ENCODE results near the gene CMSS1.

The CMSS1 gene

GRCh38 chr3:99865321-99865720 lies 47.7 kb downstream of the CMSS1 start:
- no peak overlapping the region for H3K4me3 ChIP-seq (ENCODE audit: control insufficient read depth in 1 of 7, extremely low read depth in 1 of 7, insufficient read depth in 4 of 7, low read depth in 2 of 7, low read length in 6 of 7)
- CTCF ChIA-PET, result no interaction called here
- DNase-seq, result no peak
- H3K27me3 ChIP-seq (replicated peaks in 2 of 5; ENCODE audit: control insufficient read depth in 4 of 5, insufficient read depth in 5 of 5, low read length in 4 of 5), result no peaks in the 10 kb centered on the region
- peaks cover 8 to 20% (median 14%) of the 10 kb centered on the region in 4 experiments for H3K4me1 ChIP-seq (ENCODE audit: control extremely low read depth in 1 of 4, control insufficient read depth in 4 of 4, insufficient read depth in 4 of 4, low read length in 3 of 4)
- POLR2A ChIA-PET, result no interaction called here
- peaks cover 0 to 8% (median 2%) of the 10 kb centered on the region in 4 experiments for H3K36me3 ChIP-seq (ENCODE audit: control insufficient read depth in 4 of 4, insufficient read depth in 4 of 4, low read length in 3 of 4)
- no peaks in the 10 kb centered on the region for H3K9me3 ChIP-seq (ENCODE audit: control extremely low read depth in 1 of 5, control insufficient read depth in 4 of 5, insufficient read depth in 2 of 5, low read depth in 1 of 5, low read length in 4 of 5)
- no peak overlapping the region for H3K27ac ChIP-seq (ENCODE audit: insufficient read depth in 1 of 2, low read depth in 1 of 2, low read length in 2 of 2, poor library complexity in 1 of 2, severe bottlenecking in 2 of 2)
- WGBS (ENCODE audit: insufficient coverage), result no CpG with 5 or more reads among the region's 1 CpG

GRCh38 chr3:99866261-99866761 lies 48.6 kb downstream of the CMSS1 start:
- ChIA-PET CTCF (interaction anchor here (1.7 kb wide), 1 partner anchor 22 kb away, joined by 4 read pairs; no protein-coding TSS in a partner anchor), POLR2A (no interaction called here)
- no peaks in the 10 kb centered on the region for H3K9me3 ChIP-seq (ENCODE audit: control extremely low read depth in 1 of 5, control insufficient read depth in 4 of 5, insufficient read depth in 2 of 5, low read depth in 1 of 5, low read length in 4 of 5)
- no peaks in the 10 kb centered on the region for H3K27me3 ChIP-seq (replicated peaks in 2 of 5; ENCODE audit: control insufficient read depth in 4 of 5, insufficient read depth in 5 of 5, low read length in 4 of 5)
- peaks cover 8 to 20% (median 14%) of the 10 kb centered on the region in 4 experiments for H3K4me1 ChIP-seq (ENCODE audit: control extremely low read depth in 1 of 4, control insufficient read depth in 4 of 4, insufficient read depth in 4 of 4, low read length in 3 of 4)
- peaks cover 0 to 8% (median 2%) of the 10 kb centered on the region in 4 experiments for H3K36me3 ChIP-seq (ENCODE audit: control insufficient read depth in 4 of 4, insufficient read depth in 4 of 4, low read length in 3 of 4)
- DNase-seq, result peak in 2 of 3 donors; percentile 67 to 69
- peak overlapping the region in 1 of 7 experiments; percentile 4 for H3K4me3 ChIP-seq (ENCODE audit: control insufficient read depth in 1 of 7, extremely low read depth in 1 of 7, insufficient read depth in 4 of 7, low read depth in 2 of 7, low read length in 6 of 7)
- WGBS (ENCODE audit: insufficient coverage), result 0% methylated on average over 1 of the region's 3 CpGs
- H3K27ac ChIP-seq (ENCODE audit: insufficient read depth in 1 of 2, low read depth in 1 of 2, low read length in 2 of 2, poor library complexity in 1 of 2, severe bottlenecking in 2 of 2), result no peak overlapping the region

- WGBS (ENCODE audit: insufficient coverage), result 91% methylated on average over 2 of the region's 3 CpGs
- H3K27ac ChIP-seq (ENCODE audit: insufficient read depth in 1 of 2, low read depth in 1 of 2, low read length in 2 of 2, poor library complexity in 1 of 2, severe bottlenecking in 2 of 2), result no peak overlapping the region
- DNase-seq, result no peak
- no peaks in the 10 kb centered on the region for H3K27me3 ChIP-seq (replicated peaks in 2 of 5; ENCODE audit: control insufficient read depth in 4 of 5, insufficient read depth in 5 of 5, low read length in 4 of 5)
- ChIA-PET CTCF (interaction anchor here (1.0 to 1.7 kb wide), 4 partner anchors 23 to 389 kb away, joined by 3 to 5 read pairs (median 4); no protein-coding TSS in a partner anchor), POLR2A (no interaction called here)
- H3K9me3 ChIP-seq (ENCODE audit: control extremely low read depth in 1 of 5, control insufficient read depth in 4 of 5, insufficient read depth in 2 of 5, low read depth in 1 of 5, low read length in 4 of 5), result no peaks in the 10 kb centered on the region
- H3K4me3 ChIP-seq (ENCODE audit: control insufficient read depth in 1 of 7, extremely low read depth in 1 of 7, insufficient read depth in 4 of 7, low read depth in 2 of 7, low read length in 6 of 7), result no peak overlapping the region
- H3K4me1 ChIP-seq (ENCODE audit: control extremely low read depth in 1 of 4, control insufficient read depth in 4 of 4, insufficient read depth in 4 of 4, low read length in 3 of 4), result peaks cover 8 to 27% (median 14%) of the 10 kb centered on the region in 4 experiments
- peaks cover 0 to 6% (median 2%) of the 10 kb centered on the region in 4 experiments for H3K36me3 ChIP-seq (ENCODE audit: control insufficient read depth in 4 of 4, insufficient read depth in 4 of 4, low read length in 3 of 4)
Measured at GRCh38 chr3:99867594-99868310, 50.1 kb downstream of the CMSS1 start.

GRCh38 chr3:99868311-99868646 lies 50.6 kb downstream of the CMSS1 start:
- WGBS (ENCODE audit: insufficient coverage), result 13% methylated on average over 1 of the region's 1 CpG
- Histone ChIP-seq H3K27me3 (replicated peaks in 2 of 5; ENCODE audit: control insufficient read depth in 4 of 5, insufficient read depth in 5 of 5, low read length in 4 of 5) (no peaks in the 10 kb centered on the region), H3K9me3 (ENCODE audit: control extremely low read depth in 1 of 5, control insufficient read depth in 4 of 5, insufficient read depth in 2 of 5, low read depth in 1 of 5, low read length in 4 of 5) (no peaks in the 10 kb centered on the region), H3K4me1 (ENCODE audit: control extremely low read depth in 1 of 4, control insufficient read depth in 4 of 4, insufficient read depth in 4 of 4, low read length in 3 of 4) (peaks cover 8 to 27% (median 14%) of the 10 kb centered on the region in 4 experiments), H3K4me3 (ENCODE audit: control insufficient read depth in 1 of 7, extremely low read depth in 1 of 7, insufficient read depth in 4 of 7, low read depth in 2 of 7, low read length in 6 of 7) (no peak overlapping the region), H3K36me3 (ENCODE audit: control insufficient read depth in 4 of 4, insufficient read depth in 4 of 4, low read length in 3 of 4) (peaks cover 0 to 2% (median 0%) of the 10 kb centered on the region in 4 experiments), H3K27ac (ENCODE audit: insufficient read depth in 1 of 2, low read depth in 1 of 2, low read length in 2 of 2, poor library complexity in 1 of 2, severe bottlenecking in 2 of 2) (no peak overlapping the region)
- ChIA-PET CTCF (interaction anchor here (1.0 to 1.7 kb wide), 3 partner anchors 25 to 389 kb away, joined by 3 to 5 read pairs (median 3); no protein-coding TSS in a partner anchor), POLR2A (no interaction called here)
- peak in 2 of 3 donors; percentile 38 to 39 for DNase-seq

- H3K27ac ChIP-seq (ENCODE audit: insufficient read depth in 1 of 2, low read depth in 1 of 2, low read length in 2 of 2, poor library complexity in 1 of 2, severe bottlenecking in 2 of 2), result no peak overlapping the region
- H3K36me3 ChIP-seq (ENCODE audit: control insufficient read depth in 4 of 4, insufficient read depth in 4 of 4, low read length in 3 of 4), result peaks cover 0 to 2% (median 0%) of the 10 kb centered on the region in 4 experiments
- no CpG with 5 or more reads among the region's 1 CpG for WGBS (ENCODE audit: insufficient coverage)
- CTCF ChIA-PET, result interaction anchor here (1.3 to 2.7 kb wide), 2 partner anchors 10 to 19 kb away, joined by 3 to 10 read pairs; no protein-coding TSS in a partner anchor
- DNase-seq, result no peak
- H3K4me1 ChIP-seq (ENCODE audit: control extremely low read depth in 1 of 4, control insufficient read depth in 4 of 4, insufficient read depth in 4 of 4, low read length in 3 of 4), result peaks cover 8 to 38% (median 14%) of the 10 kb centered on the region in 4 experiments
- no peaks in the 10 kb centered on the region for H3K9me3 ChIP-seq (ENCODE audit: control extremely low read depth in 1 of 5, control insufficient read depth in 4 of 5, insufficient read depth in 2 of 5, low read depth in 1 of 5, low read length in 4 of 5)
- H3K27me3 ChIP-seq (replicated peaks in 2 of 5; ENCODE audit: control insufficient read depth in 4 of 5, insufficient read depth in 5 of 5, low read length in 4 of 5), result no peaks in the 10 kb centered on the region
- no peak overlapping the region for H3K4me3 ChIP-seq (ENCODE audit: control insufficient read depth in 1 of 7, extremely low read depth in 1 of 7, insufficient read depth in 4 of 7, low read depth in 2 of 7, low read length in 6 of 7)
- POLR2A ChIA-PET, result no interaction called here
Measured at GRCh38 chr3:99869621-99870020, 52.0 kb downstream of the CMSS1 start.

GRCh38 chr3:99870712-99871111 lies 53.0 kb downstream of the CMSS1 start:
- H3K36me3 ChIP-seq (ENCODE audit: control insufficient read depth in 4 of 4, insufficient read depth in 4 of 4, low read length in 3 of 4), result peaks cover 0 to 2% (median 0%) of the 10 kb centered on the region in 4 experiments
- CTCF ChIA-PET, result interaction anchor here (0.6 to 2.7 kb wide), 5 partner anchors 11 to 304 kb away, joined by 3 to 10 read pairs (median 4); no protein-coding TSS in a partner anchor
- WGBS (ENCODE audit: insufficient coverage), result 89% methylated on average over 1 of the region's 2 CpGs
- no peak overlapping the region for H3K27ac ChIP-seq (ENCODE audit: insufficient read depth in 1 of 2, low read depth in 1 of 2, low read length in 2 of 2, poor library complexity in 1 of 2, severe bottlenecking in 2 of 2)
- H3K27me3 ChIP-seq (replicated peaks in 2 of 5; ENCODE audit: control insufficient read depth in 4 of 5, insufficient read depth in 5 of 5, low read length in 4 of 5), result no peaks in the 10 kb centered on the region
- POLR2A ChIA-PET, result interaction anchor here (0.6 kb wide), 1 partner anchor 33 kb away, joined by 6 read pairs; no protein-coding TSS in a partner anchor
- H3K9me3 ChIP-seq (ENCODE audit: control extremely low read depth in 1 of 5, control insufficient read depth in 4 of 5, insufficient read depth in 2 of 5, low read depth in 1 of 5, low read length in 4 of 5), result no peaks in the 10 kb centered on the region
- DNase-seq, result no peak
- no peak overlapping the region for H3K4me3 ChIP-seq (ENCODE audit: control insufficient read depth in 1 of 7, extremely low read depth in 1 of 7, insufficient read depth in 4 of 7, low read depth in 2 of 7, low read length in 6 of 7)
- H3K4me1 ChIP-seq (ENCODE audit: control extremely low read depth in 1 of 4, control insufficient read depth in 4 of 4, insufficient read depth in 4 of 4, low read length in 3 of 4), result peaks cover 11 to 38% (median 21%) of the 10 kb centered on the region in 4 experiments
